ENCODE data around the gene GAREM1. TPM values are rescaled to one million over a fixed set of nuclear protein-coding genes. Genes with fewer than 3 reads are reported as not detected.

The GAREM1 gene
- total RNA-seq, 1 experiment from 2014 or later, result 1.1 TPM

DNA sequence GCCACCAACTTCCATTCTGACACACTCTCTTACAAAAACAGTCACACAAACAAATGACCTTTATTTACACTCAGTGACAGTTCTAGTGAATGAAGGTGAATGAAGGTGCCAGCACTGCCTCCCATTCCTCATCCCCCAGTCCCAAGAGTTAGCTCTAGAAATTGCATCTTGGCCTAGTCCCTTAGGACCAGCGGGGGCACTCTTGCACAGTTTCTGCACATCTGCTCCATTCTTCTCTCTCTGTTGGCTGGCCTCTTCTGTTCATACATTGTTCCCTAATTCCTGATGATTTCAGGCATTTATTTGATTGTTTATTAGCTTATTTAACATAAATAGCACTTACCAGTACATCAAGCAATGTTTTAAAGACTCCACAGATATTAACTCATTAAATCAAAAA is 30.9 kb downstream of the GAREM1 start:
- H3K27me3 ChIP-seq, result peaks cover 5% of the 10 kb centered on the region; the same call in 1 of the 2 replicates
- H3K9me3 ChIP-seq, result no peaks in the 10 kb centered on the region
- H3K4me3 ChIP-seq, result no peak overlapping the region
- DNase-seq, result no peak
- no peaks in the 10 kb centered on the region for H3K36me3 ChIP-seq

DNA sequence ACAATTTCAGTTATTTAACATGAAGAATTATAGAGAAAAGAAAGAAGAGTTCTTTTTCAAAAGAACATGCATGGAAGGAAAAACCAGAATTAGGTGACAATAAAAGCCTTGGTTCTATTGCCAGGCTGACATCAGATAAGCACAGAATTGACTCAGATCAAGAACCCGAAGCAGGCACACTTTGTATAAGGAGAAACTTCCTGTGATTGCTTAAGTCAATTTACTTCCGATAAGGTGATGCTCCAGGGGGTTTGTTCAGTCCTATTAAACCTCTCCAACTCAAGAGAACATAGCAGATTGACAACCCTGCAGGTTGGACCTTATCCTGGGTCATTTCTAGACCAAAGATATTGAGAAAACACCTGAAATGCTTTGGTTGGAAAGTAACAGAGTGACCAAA is 31.4 kb downstream of the GAREM1 start:
- H3K4me3 ChIP-seq, result no peak overlapping the region

DNA sequence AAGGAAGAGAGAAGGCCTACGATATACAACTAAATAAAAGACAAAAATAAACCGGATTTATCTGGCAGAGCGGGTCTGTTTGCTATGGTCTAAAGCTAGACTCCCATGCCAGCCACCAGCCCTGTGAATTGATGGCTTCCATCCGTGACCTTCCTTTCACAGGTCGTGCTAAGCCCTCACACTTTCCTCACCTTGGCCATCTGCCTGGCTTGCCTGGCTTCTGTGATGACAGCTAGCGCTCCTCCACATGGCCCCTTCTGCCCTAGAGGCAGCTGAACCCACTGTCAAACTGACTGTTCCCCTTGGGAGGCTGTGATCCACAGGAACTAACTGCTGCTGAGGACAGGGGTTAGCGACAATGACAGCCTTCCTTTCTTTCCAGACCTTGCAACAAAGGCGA is 32.5 kb downstream of the GAREM1 start:
- no peak for DNase-seq
- Histone ChIP-seq H3K27me3 (peaks cover 5% of the 10 kb centered on the region; the same call in 1 of the 2 replicates), H3K36me3 (no peaks in the 10 kb centered on the region), H3K9me3 (no peaks in the 10 kb centered on the region), H3K4me3 (no peak overlapping the region)

More for the DNA sequence above, 31.4 kb downstream of the GAREM1 start:
- no peak for DNase-seq
- H3K27me3 ChIP-seq, result peaks cover 5% of the 10 kb centered on the region; the same call in 1 of the 2 replicates
- no peaks in the 10 kb centered on the region for H3K9me3 ChIP-seq
- no peaks in the 10 kb centered on the region for H3K36me3 ChIP-seq

DNA sequence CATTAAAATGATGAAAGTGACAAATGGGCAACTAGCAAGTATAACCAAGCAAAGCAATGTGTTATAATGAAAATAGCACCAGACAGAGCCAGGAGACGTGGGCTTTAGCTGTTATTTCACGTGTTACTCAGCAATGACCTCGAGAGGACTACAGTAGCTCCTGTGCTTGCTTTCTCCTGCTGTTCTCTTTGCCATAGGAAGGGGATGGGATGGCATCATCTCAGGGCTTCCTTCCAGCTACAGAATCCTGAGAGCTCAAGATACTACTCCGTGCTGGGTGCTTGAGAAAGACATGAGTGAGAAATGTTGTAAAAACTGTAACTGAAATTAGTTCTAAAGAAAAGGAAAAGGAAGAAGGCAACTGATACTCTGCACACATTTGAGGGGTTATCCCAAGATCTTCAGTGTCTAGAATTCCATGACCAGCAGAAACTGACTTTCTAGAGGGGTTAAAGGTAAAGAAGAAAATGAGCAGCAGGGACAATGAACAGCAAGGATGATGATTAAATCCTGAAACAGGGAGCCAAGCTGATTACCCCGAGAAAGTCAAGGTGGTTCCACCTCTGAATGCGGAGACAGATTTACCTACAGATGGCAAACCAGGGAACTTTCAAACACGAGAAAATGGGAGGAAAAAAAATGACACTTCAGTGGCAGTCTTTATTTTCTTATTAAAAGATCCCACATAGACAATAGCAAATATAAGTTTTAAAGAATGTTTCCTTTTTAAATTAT is 33.4 kb downstream of the GAREM1 start:
- Histone ChIP-seq H3K36me3 (no peaks in the 10 kb centered on the region), H3K9me3 (no peaks in the 10 kb centered on the region), H3K27me3 (peaks cover 4% of the 10 kb centered on the region; the same call in 1 of the 2 replicates), H3K4me3 (no peak overlapping the region)
- peak; percentile 9 for DNase-seq

DNA sequence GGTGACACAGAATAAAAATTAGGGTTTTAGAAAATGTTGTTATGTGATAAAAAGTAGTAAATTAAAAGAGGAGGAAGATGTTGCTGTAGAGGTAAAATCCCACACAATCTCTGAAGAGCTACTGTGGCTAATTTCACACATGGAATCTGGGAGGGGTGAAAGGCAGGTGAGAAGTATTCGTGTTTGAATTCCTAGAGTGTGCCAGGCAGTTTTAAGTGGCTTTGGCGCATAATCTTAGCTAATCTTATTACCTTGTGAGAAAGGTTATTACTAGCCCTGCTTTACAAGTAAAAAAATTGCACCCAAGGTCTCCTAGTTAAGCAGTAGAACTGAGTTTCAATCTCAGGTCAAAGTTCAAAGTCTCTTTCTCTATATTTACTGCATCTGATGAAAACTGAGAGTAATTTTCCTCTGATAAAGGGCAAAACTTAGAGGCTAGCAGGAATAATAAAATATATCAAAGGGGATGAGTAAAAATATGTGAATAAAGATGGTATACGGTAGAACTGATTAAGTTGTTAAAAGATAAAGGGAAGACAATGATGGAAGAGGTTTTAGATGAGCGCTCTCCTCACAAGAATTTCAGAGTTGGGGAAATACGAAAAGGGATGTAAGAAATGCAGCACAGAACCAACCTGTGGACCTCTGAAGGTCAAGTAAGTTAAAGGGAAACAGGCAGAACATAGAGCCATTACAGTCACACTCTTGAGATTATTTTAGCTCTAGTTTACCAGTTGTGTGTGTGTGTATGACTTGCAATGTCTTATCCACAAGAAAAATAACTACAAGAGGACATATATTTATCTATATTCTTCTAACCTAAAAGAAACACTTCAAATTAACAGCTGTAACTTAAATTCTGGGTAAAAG is 34.8 kb downstream of the GAREM1 start:
- no peaks in the 10 kb centered on the region for H3K27me3 ChIP-seq
- H3K36me3 ChIP-seq, result no peaks in the 10 kb centered on the region
- H3K9me3 ChIP-seq, result no peaks in the 10 kb centered on the region
- H3K4me3 ChIP-seq, result no peak overlapping the region
- DNase-seq, result no peak

DNA sequence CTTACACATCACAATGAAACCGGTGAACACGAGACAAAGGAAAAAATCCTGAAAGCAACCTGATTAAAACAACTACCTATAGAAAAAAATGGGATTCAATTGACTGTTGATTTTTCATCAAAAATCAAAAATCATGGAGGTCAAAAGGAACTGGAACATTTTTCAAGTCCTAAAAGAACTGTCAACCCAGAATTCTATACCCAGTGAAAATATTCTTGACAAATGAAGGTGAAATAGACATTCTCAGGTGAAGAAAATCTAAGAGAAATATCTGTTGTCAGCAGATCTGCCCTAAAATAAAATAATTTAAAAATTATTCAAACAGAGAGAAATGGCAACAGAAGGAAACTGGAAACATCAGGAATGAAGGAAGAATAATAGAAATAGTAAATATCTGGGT is 38.9 kb downstream of the GAREM1 start:
- H3K4me3 ChIP-seq, result no peak overlapping the region
- no peak for DNase-seq
- H3K27me3 ChIP-seq, result no peaks in the 10 kb centered on the region
- no peaks in the 10 kb centered on the region for H3K36me3 ChIP-seq
- H3K9me3 ChIP-seq, result no peaks in the 10 kb centered on the region

DNA sequence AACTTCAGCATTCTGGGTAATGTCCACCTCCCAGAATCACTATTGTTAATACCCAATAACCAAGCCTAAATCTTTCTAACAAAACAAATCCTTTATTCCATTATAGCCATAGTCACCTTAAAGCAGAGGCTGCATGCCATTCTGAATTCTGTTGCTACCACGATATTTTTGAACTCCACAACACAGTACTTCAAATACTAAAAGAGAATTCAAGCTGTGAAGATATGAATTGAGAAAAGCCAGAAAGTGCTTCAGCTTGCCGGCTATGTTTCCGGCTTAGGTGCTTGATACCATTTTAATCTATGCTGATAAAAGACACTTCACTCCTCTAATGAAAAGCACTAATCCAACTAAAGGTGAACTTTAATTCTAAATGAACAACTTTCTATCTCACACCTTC is 41.3 kb downstream of the GAREM1 start:
- Histone ChIP-seq H3K27me3 (no peaks in the 10 kb centered on the region), H3K4me3 (no peak overlapping the region), H3K36me3 (no peaks in the 10 kb centered on the region), H3K9me3 (no peaks in the 10 kb centered on the region)
- no peak for DNase-seq

DNA sequence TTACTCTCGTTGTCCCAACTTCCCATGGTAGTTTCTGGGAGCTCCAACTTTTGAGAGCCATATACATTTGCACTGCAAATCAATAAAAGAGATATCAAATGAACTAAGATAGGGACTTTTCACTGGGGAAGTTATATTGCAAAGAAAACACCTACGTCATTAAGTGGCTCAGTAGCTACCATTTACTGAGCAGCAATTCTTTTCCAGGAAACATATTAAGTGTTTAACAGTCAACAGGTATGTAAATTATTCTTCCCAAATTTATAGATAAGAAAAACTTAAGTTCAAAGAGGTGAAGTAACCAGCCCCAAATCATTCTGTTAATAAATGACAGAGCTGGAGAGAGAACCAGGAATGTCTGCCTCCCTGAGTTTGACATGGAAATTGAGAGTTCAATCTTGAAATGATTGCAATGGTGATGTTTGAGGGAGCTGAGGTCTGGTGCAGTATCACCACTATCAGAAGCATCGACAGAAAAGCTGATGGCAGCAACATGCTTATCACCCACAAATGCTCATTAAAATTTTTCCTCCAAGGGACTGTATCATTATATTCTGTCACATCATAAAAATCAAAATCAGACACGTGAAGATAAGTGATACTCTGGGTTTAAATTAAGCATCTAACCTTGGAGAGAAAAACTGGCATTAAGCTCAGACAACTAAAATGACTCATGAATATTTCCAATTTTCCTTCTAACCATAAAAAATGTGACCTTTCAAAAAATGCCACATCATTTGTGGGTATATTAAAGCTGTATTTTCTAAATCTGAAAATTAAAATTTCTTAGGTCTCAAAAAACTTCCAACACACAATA is 43.4 kb downstream of the GAREM1 start:
- H3K4me3 ChIP-seq, result no peak overlapping the region
- DNase-seq, result no peak
- H3K27me3 ChIP-seq, result no peaks in the 10 kb centered on the region
- no peaks in the 10 kb centered on the region for H3K36me3 ChIP-seq
- no peaks in the 10 kb centered on the region for H3K9me3 ChIP-seq

DNA sequence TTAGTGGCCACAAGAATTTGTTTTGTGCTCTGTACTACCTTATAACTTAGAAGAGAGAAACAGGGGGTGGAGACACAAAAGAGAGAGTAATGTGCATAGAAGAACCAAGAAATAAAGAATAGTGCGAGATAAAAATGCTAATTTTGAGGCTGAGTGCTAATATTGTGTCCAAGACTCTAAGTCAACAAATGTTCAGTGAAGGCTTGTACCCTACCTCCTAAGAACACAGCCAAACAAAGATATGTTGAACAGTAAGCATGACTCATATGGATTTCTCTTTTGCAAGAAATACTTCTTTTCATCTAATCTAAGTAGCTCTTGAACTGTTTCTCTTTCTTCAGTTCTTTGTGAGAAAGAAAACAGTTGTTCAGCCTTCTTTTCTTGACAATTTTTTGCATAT is 45.2 kb downstream of the GAREM1 start:
- Histone ChIP-seq H3K9me3 (no peaks in the 10 kb centered on the region), H3K36me3 (no peaks in the 10 kb centered on the region), H3K4me3 (no peak overlapping the region), H3K27me3 (no peaks in the 10 kb centered on the region)
- DNase-seq, result no peak

DNA sequence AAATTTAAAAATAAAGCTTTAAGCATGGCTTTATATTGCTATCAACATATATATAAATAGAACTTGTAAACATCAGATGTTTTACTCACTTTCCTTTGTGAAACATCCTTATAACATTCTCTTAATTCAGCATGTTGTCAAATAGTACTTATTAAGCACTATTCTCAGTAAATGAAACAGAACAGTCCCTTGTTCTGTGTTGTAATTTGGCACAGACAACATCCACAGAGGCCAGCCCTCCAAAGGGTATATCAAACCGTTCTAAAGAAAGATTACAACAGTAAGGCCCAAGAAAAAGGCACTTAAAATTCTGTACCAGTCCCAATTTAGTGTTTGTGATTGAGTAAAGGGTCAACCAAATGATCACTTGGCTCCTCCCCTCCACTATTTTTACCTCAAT is 46.0 kb downstream of the GAREM1 start:
- Histone ChIP-seq H3K9me3 (no peaks in the 10 kb centered on the region), H3K27me3 (no peaks in the 10 kb centered on the region), H3K4me3 (no peak overlapping the region), H3K36me3 (no peaks in the 10 kb centered on the region)
- DNase-seq, result no peak

DNA sequence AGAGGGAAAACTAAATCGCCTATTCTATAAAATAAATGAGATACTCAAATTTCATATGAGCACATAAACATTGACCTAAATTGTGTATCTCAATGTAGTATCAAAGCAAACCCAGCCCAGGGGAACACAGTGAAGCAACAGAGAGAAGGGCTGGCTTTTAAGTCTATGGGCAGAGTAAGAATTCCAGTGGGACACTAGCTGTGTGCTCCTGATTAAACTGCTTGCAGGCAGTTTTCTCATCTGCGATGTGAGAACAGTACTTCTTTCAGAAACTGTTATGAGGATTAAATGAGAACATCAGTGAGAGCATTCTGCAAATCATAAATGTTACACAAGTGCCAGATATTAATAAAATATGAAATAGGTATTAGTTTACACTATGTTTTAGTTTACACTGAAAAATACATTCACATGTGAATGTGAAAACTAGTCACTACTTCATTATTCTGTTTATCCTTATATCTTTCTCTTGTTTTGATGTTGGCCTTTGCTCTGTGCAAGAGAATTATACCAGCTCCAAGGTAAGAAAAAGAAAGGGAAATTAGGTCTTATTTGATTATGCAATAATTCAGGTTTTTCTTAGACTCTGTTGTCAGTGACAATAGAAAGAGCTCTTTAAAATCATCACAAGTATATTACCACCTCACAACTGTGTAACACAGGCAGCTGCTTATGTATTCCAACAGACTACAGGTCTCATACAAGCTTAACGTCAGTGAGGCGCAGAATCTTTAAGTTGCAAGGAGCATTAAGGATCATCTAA is 47.5 kb downstream of the GAREM1 start:
- H3K4me3 ChIP-seq, result no peak overlapping the region
- no peaks in the 10 kb centered on the region for H3K27me3 ChIP-seq
- no peaks in the 10 kb centered on the region for H3K36me3 ChIP-seq
- DNase-seq, result no peak
- H3K9me3 ChIP-seq, result no peaks in the 10 kb centered on the region

DNA sequence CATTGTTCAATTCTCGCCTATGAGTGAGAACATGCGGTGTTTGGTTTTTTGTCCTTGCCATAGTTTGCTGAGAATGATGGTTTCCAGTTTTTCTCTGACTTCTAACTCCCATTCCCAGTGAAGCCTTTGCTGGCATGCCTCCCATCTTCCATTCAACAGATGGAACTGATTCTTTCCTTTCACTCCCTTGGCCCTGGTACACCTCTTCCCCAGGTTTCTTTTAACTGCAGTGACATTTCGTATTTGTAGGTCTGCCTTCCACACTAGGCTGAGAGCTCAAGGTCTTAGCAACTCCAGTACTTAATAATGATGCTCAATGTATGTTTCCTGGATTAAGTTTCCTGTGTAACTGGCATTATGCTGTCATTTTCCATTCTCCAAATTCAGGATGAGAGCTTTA is 48.5 kb downstream of the GAREM1 start:
- H3K9me3 ChIP-seq, result no peaks in the 10 kb centered on the region
- H3K4me3 ChIP-seq, result no peak overlapping the region
- no peak for DNase-seq
- H3K36me3 ChIP-seq, result no peaks in the 10 kb centered on the region
- no peaks in the 10 kb centered on the region for H3K27me3 ChIP-seq

DNA sequence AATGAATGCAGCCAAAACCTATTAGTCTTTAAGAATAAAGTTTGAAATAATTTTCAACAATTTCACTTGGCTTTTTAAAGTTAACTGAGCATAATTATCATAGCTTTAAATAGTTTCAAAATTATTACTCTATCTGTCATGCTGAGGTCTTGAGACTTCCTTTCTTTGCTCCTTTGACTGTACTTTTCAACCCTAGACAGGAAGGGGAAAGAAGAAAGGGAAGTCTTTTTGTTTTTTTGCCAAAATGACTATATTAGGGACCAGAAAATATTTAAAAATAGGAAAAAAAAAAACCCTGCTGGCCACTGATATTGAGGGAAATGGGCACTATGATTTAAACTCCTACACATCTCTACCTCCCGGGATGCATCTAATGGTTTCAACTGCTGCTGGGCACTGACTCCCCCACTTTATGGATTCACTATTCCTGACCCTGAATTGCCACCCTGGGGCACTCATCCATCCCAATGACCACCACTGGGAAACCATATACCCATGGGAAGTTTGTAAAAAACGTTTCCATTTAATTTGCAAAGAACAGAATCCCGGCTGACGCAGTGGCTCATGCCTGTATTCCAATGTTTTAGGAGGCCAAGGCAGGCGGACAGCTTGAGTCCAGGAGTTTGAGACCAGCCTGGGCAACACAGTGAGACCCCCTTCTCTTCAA is 50.5 kb downstream of the GAREM1 start:
- no peak overlapping the region for H3K4me3 ChIP-seq
- no peaks in the 10 kb centered on the region for H3K36me3 ChIP-seq
- no peaks in the 10 kb centered on the region for H3K27me3 ChIP-seq
- no peaks in the 10 kb centered on the region for H3K9me3 ChIP-seq
- DNase-seq, result no peak

DNA sequence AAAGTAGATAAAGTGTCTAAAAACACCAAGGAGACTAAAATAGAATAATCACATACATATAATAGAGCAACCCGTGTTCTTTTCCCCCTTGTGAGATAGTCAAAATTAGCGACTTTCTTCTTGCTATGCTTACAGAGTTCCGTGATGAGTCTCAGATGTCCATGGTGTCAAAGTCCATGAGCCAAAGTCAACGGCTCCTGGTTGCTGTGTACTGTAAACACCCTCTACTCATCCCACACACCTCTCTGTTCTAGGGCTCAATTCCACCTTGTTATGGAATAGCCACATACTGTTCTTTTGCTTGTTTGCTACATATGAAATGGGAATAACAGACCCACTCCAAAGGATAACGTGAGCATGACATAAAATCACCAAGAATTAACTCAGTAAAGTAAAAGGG is 52.5 kb downstream of the GAREM1 start:
- no peaks in the 10 kb centered on the region for H3K27me3 ChIP-seq
- H3K9me3 ChIP-seq, result no peaks in the 10 kb centered on the region
- DNase-seq, result no peak
- H3K4me3 ChIP-seq, result no peak overlapping the region
- no peaks in the 10 kb centered on the region for H3K36me3 ChIP-seq

DNA sequence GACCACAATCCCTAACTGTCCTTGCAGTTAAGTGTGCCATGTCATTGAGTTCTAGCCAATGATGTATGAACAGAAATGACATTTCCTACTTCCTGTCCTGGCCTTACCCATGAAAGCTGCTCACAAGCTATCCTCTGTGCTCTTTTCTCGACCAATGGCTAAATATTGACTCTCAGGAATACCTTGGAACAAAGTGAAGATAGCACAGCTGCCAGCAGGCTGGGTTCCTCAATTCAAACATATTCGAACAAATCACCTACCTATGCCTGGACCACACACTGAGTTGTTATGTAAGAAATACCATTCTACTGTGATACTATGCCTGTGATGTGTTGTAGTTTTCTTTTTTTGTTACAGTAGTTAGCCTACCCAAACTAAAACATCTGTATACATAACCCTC is 65.1 kb downstream of the GAREM1 start:
- H3K9me3 ChIP-seq, result no peaks in the 10 kb centered on the region
- H3K36me3 ChIP-seq, result no peaks in the 10 kb centered on the region
- H3K4me3 ChIP-seq, result no peak overlapping the region
- no peaks in the 10 kb centered on the region for H3K27me3 ChIP-seq
- DNase-seq, result no peak

DNA sequence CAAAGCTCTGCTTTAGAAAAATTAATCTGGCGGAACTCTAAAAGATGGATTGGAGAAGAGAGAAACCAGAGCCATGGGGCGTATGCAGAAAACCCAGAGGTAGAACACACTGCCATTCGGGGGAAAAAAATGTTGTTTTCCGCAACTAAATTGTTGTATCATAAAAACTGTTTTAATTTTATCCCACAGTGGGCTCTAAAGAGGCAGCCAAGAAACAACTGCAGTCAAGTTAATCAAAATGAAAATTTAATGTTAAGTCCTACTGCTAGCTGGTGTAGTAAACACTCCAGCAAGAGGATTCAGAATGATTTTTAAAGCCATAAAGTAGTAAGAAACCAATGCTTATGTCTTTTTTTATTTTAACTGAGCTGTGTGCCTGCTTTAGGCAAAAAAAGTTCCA is 69.1 kb downstream of the GAREM1 start:
- Histone ChIP-seq H3K9me3 (no peaks in the 10 kb centered on the region), H3K4me3 (no peak overlapping the region), H3K36me3 (no peaks in the 10 kb centered on the region), H3K27me3 (no peaks in the 10 kb centered on the region)
- DNase-seq, result no peak
